Colonic mucosa (tissue), 4 donors: Measurements from ENCODE around the gene FPR3. TPM values are rescaled to one million over a fixed set of nuclear protein-coding genes. Genes with fewer than 3 reads are reported as not detected.
"Not testable (repeated sequence)": the region's sequence is repeated elsewhere in the genome, so short reads cannot be mapped to it uniquely, and the experiment has no call there.

Experiments
- DNase-seq: peaks from one replicate; pipeline ENCODE4 v3.0.0-alpha.2; 2020
- H3K27ac ChIP-seq: fragments of 200-600 bp; one replicate; pipeline ENCODE4 v1.8.0; 2021
- H3K27me3 ChIP-seq: fragments of 200-600 bp; one replicate; pipeline ENCODE4 v1.8.0; 2021
- H3K36me3 ChIP-seq: fragments of 200-600 bp; one replicate; pipeline ENCODE4 v1.8.0; 2021
- H3K4me1 ChIP-seq: fragments of 200-600 bp; one replicate; pipeline ENCODE4 v1.8.0; 2021; ENCODE audit warnings: mild to moderate bottlenecking
- H3K4me3 ChIP-seq: fragments of 200-600 bp; one replicate; pipeline ENCODE4 v1.8.0; 2021
- H3K9ac ChIP-seq, 2 donors: one replicate each; pipeline ENCODE4 v1.7.0; 2013; ENCODE audit warnings: control low read depth in 2 of 2, low read depth in 2 of 2, low read length in 2 of 2
- H3K9me3 ChIP-seq: fragments of 200-600 bp; one replicate; pipeline ENCODE4 v1.8.0; 2021
- CTCF ChIP-seq: fragments of 200-600 bp; IDR thresholded peaks from one replicate; pipeline ENCODE4 v1.8.0; 2022; ENCODE audit warnings: antibody characterized with exemption, mild to moderate bottlenecking
- intact Hi-C: fragments of 100-400 bp; cut with DNase I; formaldehyde crosslinking; loops from one replicate; pipeline ENCODE4 v1.14.1; 2022
- total RNA-seq, 2 donors: library from RNA; stranded (reverse); fragmentation: NEBNext Ultra II Directional in 1 of 2; extraction: Animal tissue kit (Norgen Biotek cat#: 25700) in 1 of 2; gene quantifications; one replicate each; pipeline ENCODE4 v1.2.1, GENCODE V29; 2021
- donor health status: healthy.
- donor health status: DM: no; HTN: no; CAD: no.
- donor health status: DM: no; HTN: no; CAD: no.

Gene FPR3
- total RNA-seq, 2 donors from 2014 or later, result 1.3 to 7.1 TPM

- no peak overlapping the region for H3K9ac ChIP-seq
- no peaks in the 10 kb centered on the region for H3K9me3 ChIP-seq
- H3K4me1 ChIP-seq, result no peaks in the 10 kb centered on the region
- H3K27me3 ChIP-seq, result no peaks in the 10 kb centered on the region
- DNase-seq, result no peak
- intact Hi-C loops, result no loop called here
- no peak for TF ChIP-seq CTCF
- no peaks in the 10 kb centered on the region for H3K36me3 ChIP-seq
- no peak overlapping the region for H3K4me3 ChIP-seq
- H3K27ac ChIP-seq, result no peak overlapping the region
Measured at GRCh38 chr19:51803519-51803918, 8.6 kb downstream of the FPR3 start.

GRCh38 chr19:51803967-51804366 lies 9.0 kb downstream of the FPR3 start:
- intact Hi-C loops, result no loop called here
- H3K9me3 ChIP-seq, result no peaks in the 10 kb centered on the region
- H3K9ac ChIP-seq, result no peak overlapping the region
- no peaks in the 10 kb centered on the region for H3K36me3 ChIP-seq
- no peak overlapping the region for H3K4me3 ChIP-seq
- no peak for TF ChIP-seq CTCF
- no peaks in the 10 kb centered on the region for H3K27me3 ChIP-seq
- no peak overlapping the region for H3K27ac ChIP-seq
- no peak for DNase-seq
- no peaks in the 10 kb centered on the region for H3K4me1 ChIP-seq

- H3K4me1 ChIP-seq, H3K4me3 ChIP-seq, H3K9me3 ChIP-seq, intact Hi-C loops, H3K27me3 ChIP-seq, H3K9ac ChIP-seq, DNase-seq, H3K27ac ChIP-seq, H3K36me3 ChIP-seq: not testable (repeated sequence)
Measured at GRCh38 chr19:51804789-51805188, 9.8 kb downstream of the FPR3 start.

- intact Hi-C loops, H3K9ac ChIP-seq, H3K4me3 ChIP-seq, H3K27ac ChIP-seq, H3K9me3 ChIP-seq, H3K4me1 ChIP-seq, H3K36me3 ChIP-seq, DNase-seq, H3K27me3 ChIP-seq: not testable (repeated sequence)
Measured at GRCh38 chr19:51805396-51805795, 10.4 kb downstream of the FPR3 start.

GRCh38 chr19:51806571-51806970 lies 11.6 kb downstream of the FPR3 start:
- H3K27me3 ChIP-seq, intact Hi-C loops, H3K9ac ChIP-seq, H3K27ac ChIP-seq, H3K4me1 ChIP-seq, H3K4me3 ChIP-seq, DNase-seq, H3K9me3 ChIP-seq, H3K36me3 ChIP-seq: not testable (repeated sequence)

GRCh38 chr19:51807111-51807701 lies 12.2 kb downstream of the FPR3 start:
- no peak for TF ChIP-seq CTCF
- H3K27ac ChIP-seq, result no peak overlapping the region
- intact Hi-C loops, result no loop called here
- DNase-seq, result no peak
- no peak overlapping the region for H3K4me3 ChIP-seq
- no peaks in the 10 kb centered on the region for H3K36me3 ChIP-seq
- H3K4me1 ChIP-seq, result no peaks in the 10 kb centered on the region
- no peaks in the 10 kb centered on the region for H3K27me3 ChIP-seq
- no peaks in the 10 kb centered on the region for H3K9me3 ChIP-seq
- H3K9ac ChIP-seq, result no peak overlapping the region

GRCh38 chr19:51807925-51808324 lies 13.0 kb downstream of the FPR3 start:
- Histone ChIP-seq H3K36me3 (no peaks in the 10 kb centered on the region), H3K9me3 (no peaks in the 10 kb centered on the region), H3K4me1 (no peaks in the 10 kb centered on the region), H3K27me3 (no peaks in the 10 kb centered on the region), H3K27ac (no peak overlapping the region), H3K4me3 (no peak overlapping the region), H3K9ac (no peak overlapping the region)
- no peak for DNase-seq
- intact Hi-C loops, result no loop called here
- no peak for TF ChIP-seq CTCF
